ENCODE measurements around the gene KIF16B.
A peak's percentile ranks its signal among the peaks of the same experiment; 100 is the strongest.
"Not testable (repeated sequence)": the region's sequence is repeated elsewhere in the genome, so short reads cannot be mapped to it uniquely, and the experiment has no call there.

Gene KIF16B

GRCh38 chr20:16573001-16573965 lies at the start of gene KIF16B:
KIF16B (minus strand) TSS chr20:16573448; CDS start chr20:16573275, 173 bp downstream.
- DNase-seq = peak; percentile 91

GRCh38 chr20:16622501-16622900 lies 49.3 kb upstream of the KIF16B start:
- DNase-seq = no peak

- no peak for DNase-seq
These were observed 48.3 kb upstream of the KIF16B start for GRCh38 chr20:16621435-16622141.

GRCh38 chr20:16620961-16621360 lies 47.7 kb upstream of the KIF16B start:
- no peak for DNase-seq

- no peak for DNase-seq
These were observed 46.7 kb upstream of the KIF16B start for GRCh38 chr20:16619953-16620352.

GRCh38 chr20:16617056-16617455 lies 43.8 kb upstream of the KIF16B start:
- no peak for DNase-seq

- no peak for DNase-seq
These were observed 43.1 kb upstream of the KIF16B start for GRCh38 chr20:16616317-16616716.

GRCh38 chr20:16615199-16615598 lies 42.0 kb upstream of the KIF16B start:
- DNase-seq = no peak

GRCh38 chr20:16613954-16614353 lies 40.7 kb upstream of the KIF16B start:
- DNase-seq = no peak

- no peak for DNase-seq
These were observed 39.5 kb upstream of the KIF16B start for GRCh38 chr20:16612706-16613105.

- no peak for DNase-seq
These were observed 38.6 kb upstream of the KIF16B start for GRCh38 chr20:16611817-16612216.

GRCh38 chr20:16609066-16609465 lies 35.8 kb upstream of the KIF16B start:
- no peak for DNase-seq

- no peak for DNase-seq
These were observed 35.0 kb upstream of the KIF16B start for GRCh38 chr20:16608277-16608650.

- no peak for DNase-seq
These were observed 34.4 kb upstream of the KIF16B start for GRCh38 chr20:16607364-16608276.

GRCh38 chr20:16606468-16607070 lies 33.3 kb upstream of the KIF16B start:
- no peak for DNase-seq

- no peak for DNase-seq
These were observed 27.8 kb upstream of the KIF16B start for GRCh38 chr20:16601047-16601446.

GRCh38 chr20:16599257-16599656 lies 26.0 kb upstream of the KIF16B start:
- DNase-seq = no peak

- DNase-seq = no peak
These were observed 23.7 kb upstream of the KIF16B start for GRCh38 chr20:16596991-16597390.

- DNase-seq = not testable (repeated sequence)
These were observed 23.2 kb upstream of the KIF16B start for GRCh38 chr20:16596404-16596803.

GRCh38 chr20:16595376-16595775 lies 22.1 kb upstream of the KIF16B start:
- no peak for DNase-seq

GRCh38 chr20:16590041-16590633 lies 16.9 kb upstream of the KIF16B start:
- DNase-seq = no peak

GRCh38 chr20:16589623-16590022 lies 16.4 kb upstream of the KIF16B start:
- no peak for DNase-seq

All from NCI-H510A treated with DMSO at 0.1 percent for 48 hours (cell line).